Muscle layer of duodenum (tissue), 2 donors: ENCODE results near the gene PHGDH.
"Not testable (repeated sequence)": the region's sequence is repeated elsewhere in the genome, so short reads cannot be mapped to it uniquely, and the experiment has no call there.

Experiments
- H3K27ac ChIP-seq: one replicate; pipeline ENCODE4 v1.7.0; 2013; ENCODE audit warnings: mild to moderate bottlenecking, low read length
- H3K27me3 ChIP-seq: one replicate; pipeline ENCODE4 v1.7.0; 2013; ENCODE audit warnings: low read depth, mild to moderate bottlenecking, control low read depth, low read length
- H3K36me3 ChIP-seq, 2 donors: one replicate each; pipeline ENCODE4 v1.7.0; 2013; ENCODE audit warnings: low read length in 2 of 2, control low read depth in 1 of 2, mild to moderate bottlenecking in 1 of 2; ENCODE audit not compliant: insufficient read depth in 2 of 2, control insufficient read depth in 1 of 2
- H3K4me1 ChIP-seq, 2 donors: one replicate each; pipeline ENCODE4 v1.7.0; 2013; ENCODE audit warnings: low read length in 2 of 2, mild to moderate bottlenecking in 2 of 2, control low read depth in 1 of 2, moderate library complexity in 1 of 2; ENCODE audit not compliant: insufficient read depth in 2 of 2, control insufficient read depth in 1 of 2
- H3K4me3 ChIP-seq, 2 donors: one replicate each; pipeline ENCODE4 v1.7.0; 2013; ENCODE audit warnings: low read length in 2 of 2, low read depth in 1 of 2, mild to moderate bottlenecking in 1 of 2
- H3K9me3 ChIP-seq, 2 donors: one replicate each; pipeline ENCODE4 v1.7.0; 2013; ENCODE audit warnings: low read length in 2 of 2, control low read depth in 1 of 2, mild to moderate bottlenecking in 1 of 2; ENCODE audit not compliant: control insufficient read depth in 1 of 2
- donor health status: healthy.

The PHGDH gene

GRCh38 chr1:119782631-119783325 is 71.0 kb downstream of the PHGDH start:
- Histone ChIP-seq H3K9me3 (no peaks in the 10 kb centered on the region), H3K27ac (no peak overlapping the region), H3K4me3 (no peak overlapping the region), H3K27me3 (no peaks in the 10 kb centered on the region), H3K36me3 (no peaks in the 10 kb centered on the region), H3K4me1 (peaks cover 4 to 10% of the 10 kb centered on the region in 2 donors)

- peaks cover 7 to 10% of the 10 kb centered on the region in 2 donors for H3K4me1 ChIP-seq
- H3K27me3 ChIP-seq = no peaks in the 10 kb centered on the region
- no peaks in the 10 kb centered on the region for H3K9me3 ChIP-seq
- H3K27ac ChIP-seq = no peak overlapping the region
- H3K4me3 ChIP-seq = no peak overlapping the region
- H3K36me3 ChIP-seq = no peaks in the 10 kb centered on the region
Observed at GRCh38 chr1:119783354-119784185, 71.8 kb downstream of the PHGDH start.

- no peaks in the 10 kb centered on the region for H3K36me3 ChIP-seq
- no peak overlapping the region for H3K4me3 ChIP-seq
- H3K4me1 ChIP-seq = peaks cover 7 to 10% of the 10 kb centered on the region in 2 donors
- H3K9me3 ChIP-seq = no peaks in the 10 kb centered on the region
- H3K27ac ChIP-seq = no peak overlapping the region
- no peaks in the 10 kb centered on the region for H3K27me3 ChIP-seq
Observed at GRCh38 chr1:119784191-119784781, 72.6 kb downstream of the PHGDH start.

GRCh38 chr1:119786046-119786445 is 74.3 kb downstream of the PHGDH start:
- H3K4me3 ChIP-seq, H3K4me1 ChIP-seq, H3K27me3 ChIP-seq, H3K27ac ChIP-seq, H3K9me3 ChIP-seq, H3K36me3 ChIP-seq: not testable (repeated sequence)

GRCh38 chr1:119786473-119787050 is 74.8 kb downstream of the PHGDH start:
- not testable (repeated sequence) for H3K36me3 ChIP-seq, H3K4me1 ChIP-seq, H3K27me3 ChIP-seq, H3K4me3 ChIP-seq, H3K27ac ChIP-seq, H3K9me3 ChIP-seq

GRCh38 chr1:119787776-119788175 is 76.0 kb downstream of the PHGDH start:
- no peak overlapping the region for H3K4me3 ChIP-seq
- H3K9me3 ChIP-seq = no peaks in the 10 kb centered on the region
- H3K36me3 ChIP-seq = no peaks in the 10 kb centered on the region
- H3K27me3 ChIP-seq = no peaks in the 10 kb centered on the region
- peaks cover 0 to 7% of the 10 kb centered on the region in 2 donors for H3K4me1 ChIP-seq
- no peak overlapping the region for H3K27ac ChIP-seq

- Histone ChIP-seq H3K27ac (peak overlapping the region; percentile 2), H3K27me3 (no peaks in the 10 kb centered on the region), H3K4me3 (no peak overlapping the region), H3K9me3 (no peaks in the 10 kb centered on the region), H3K36me3 (no peaks in the 10 kb centered on the region), H3K4me1 (peaks cover 13 to 26% of the 10 kb centered on the region in 2 donors)
Observed at GRCh38 chr1:119790451-119791198, 78.9 kb downstream of the PHGDH start.

- no peaks in the 10 kb centered on the region for H3K9me3 ChIP-seq
- H3K4me1 ChIP-seq = peaks cover 13 to 34% of the 10 kb centered on the region in 2 donors
- H3K4me3 ChIP-seq = no peak overlapping the region
- no peak overlapping the region for H3K27ac ChIP-seq
- H3K36me3 ChIP-seq = no peaks in the 10 kb centered on the region
- H3K27me3 ChIP-seq = no peaks in the 10 kb centered on the region
Observed at GRCh38 chr1:119791377-119791776, 79.6 kb downstream of the PHGDH start.
